ENCODE measurements around the gene BAZ1B.
"Not testable (repeated sequence)": the region's sequence is repeated elsewhere in the genome, so short reads cannot be mapped to it uniquely, and the experiment has no call there.

The BAZ1B gene

GRCh38 chr7:73420016-73420415 lies 102.1 kb downstream of the BAZ1B start:
- H2AFZ ChIP-seq (ENCODE audit: low read depth, low read length); H3K9me3 ChIP-seq (ENCODE audit: low read length); H3K4me3 ChIP-seq (ENCODE audit: low read length); H3K36me3 ChIP-seq (ENCODE audit: insufficient read depth, low read length); H3K27me3 ChIP-seq (ENCODE audit: insufficient read depth, low read length): not testable (repeated sequence)
- H3K4me1 ChIP-seq (ENCODE audit: insufficient read depth, low read length): peaks cover 15% of the 10 kb centered on the region

GRCh38 chr7:73418113-73418703 lies 103.9 kb downstream of the BAZ1B start:
- Histone ChIP-seq H3K36me3 (ENCODE audit: insufficient read depth, low read length) (no peaks in the 10 kb centered on the region), H3K4me1 (ENCODE audit: insufficient read depth, low read length) (peaks cover 6% of the 10 kb centered on the region), H2AFZ (ENCODE audit: low read depth, low read length) (no peak overlapping the region), H3K9me3 (ENCODE audit: low read length) (no peaks in the 10 kb centered on the region), H3K27me3 (ENCODE audit: insufficient read depth, low read length) (no peaks in the 10 kb centered on the region), H3K4me3 (ENCODE audit: low read length) (no peak overlapping the region)

- not testable (repeated sequence) for H3K36me3 ChIP-seq (ENCODE audit: insufficient read depth, low read length); H3K4me3 ChIP-seq (ENCODE audit: low read length); H3K9me3 ChIP-seq (ENCODE audit: low read length); H2AFZ ChIP-seq (ENCODE audit: low read depth, low read length); H3K4me1 ChIP-seq (ENCODE audit: insufficient read depth, low read length); H3K27me3 ChIP-seq (ENCODE audit: insufficient read depth, low read length)
Measured at GRCh38 chr7:73410541-73411131, 111.5 kb downstream of the BAZ1B start.

GRCh38 chr7:73404860-73405259 lies 117.2 kb downstream of the BAZ1B start:
- H3K27me3 ChIP-seq (ENCODE audit: insufficient read depth, low read length); H3K9me3 ChIP-seq (ENCODE audit: low read length); H2AFZ ChIP-seq (ENCODE audit: low read depth, low read length); H3K36me3 ChIP-seq (ENCODE audit: insufficient read depth, low read length); H3K4me3 ChIP-seq (ENCODE audit: low read length); H3K4me1 ChIP-seq (ENCODE audit: insufficient read depth, low read length): not testable (repeated sequence)

- H3K4me3 ChIP-seq (ENCODE audit: low read length); H3K36me3 ChIP-seq (ENCODE audit: insufficient read depth, low read length); H3K9me3 ChIP-seq (ENCODE audit: low read length); H2AFZ ChIP-seq (ENCODE audit: low read depth, low read length); H3K27me3 ChIP-seq (ENCODE audit: insufficient read depth, low read length): not testable (repeated sequence)
- peaks cover 12% of the 10 kb centered on the region for H3K4me1 ChIP-seq (ENCODE audit: insufficient read depth, low read length)
Measured at GRCh38 chr7:73399185-73400050, 122.7 kb downstream of the BAZ1B start.

GRCh38 chr7:73397521-73398281 lies 124.4 kb downstream of the BAZ1B start:
- Histone ChIP-seq H3K9me3 (ENCODE audit: low read length) (no peaks in the 10 kb centered on the region), H3K4me3 (ENCODE audit: low read length) (peak overlapping the region; percentile 44), H3K27me3 (ENCODE audit: insufficient read depth, low read length) (no peaks in the 10 kb centered on the region), H3K36me3 (ENCODE audit: insufficient read depth, low read length) (no peaks in the 10 kb centered on the region), H3K4me1 (ENCODE audit: insufficient read depth, low read length) (peaks cover 12% of the 10 kb centered on the region), H2AFZ (ENCODE audit: low read depth, low read length) (peak overlapping the region; percentile 7)

- no peak overlapping the region for H2AFZ ChIP-seq (ENCODE audit: low read depth, low read length)
- peaks cover 2% of the 10 kb centered on the region for H3K9me3 ChIP-seq (ENCODE audit: low read length)
- H3K4me1 ChIP-seq (ENCODE audit: insufficient read depth, low read length): peaks cover 8% of the 10 kb centered on the region
- no peaks in the 10 kb centered on the region for H3K36me3 ChIP-seq (ENCODE audit: insufficient read depth, low read length)
- no peaks in the 10 kb centered on the region for H3K27me3 ChIP-seq (ENCODE audit: insufficient read depth, low read length)
- H3K4me3 ChIP-seq (ENCODE audit: low read length): no peak overlapping the region
Measured at GRCh38 chr7:73395538-73396503, 126.3 kb downstream of the BAZ1B start.

GRCh38 chr7:73394422-73394821 lies 127.7 kb downstream of the BAZ1B start:
- H3K4me1 ChIP-seq (ENCODE audit: insufficient read depth, low read length): peaks cover 8% of the 10 kb centered on the region
- no peaks in the 10 kb centered on the region for H3K27me3 ChIP-seq (ENCODE audit: insufficient read depth, low read length)
- peaks cover 2% of the 10 kb centered on the region for H3K9me3 ChIP-seq (ENCODE audit: low read length)
- H3K4me3 ChIP-seq (ENCODE audit: low read length): no peak overlapping the region
- H3K36me3 ChIP-seq (ENCODE audit: insufficient read depth, low read length): no peaks in the 10 kb centered on the region
- H2AFZ ChIP-seq (ENCODE audit: low read depth, low read length): no peak overlapping the region

- no peak overlapping the region for H2AFZ ChIP-seq (ENCODE audit: low read depth, low read length)
- H3K27me3 ChIP-seq (ENCODE audit: insufficient read depth, low read length): no peaks in the 10 kb centered on the region
- H3K9me3 ChIP-seq (ENCODE audit: low read length): peaks cover 5% of the 10 kb centered on the region
- H3K4me1 ChIP-seq (ENCODE audit: insufficient read depth, low read length): no peaks in the 10 kb centered on the region
- no peaks in the 10 kb centered on the region for H3K36me3 ChIP-seq (ENCODE audit: insufficient read depth, low read length)
- H3K4me3 ChIP-seq (ENCODE audit: low read length): no peak overlapping the region
Measured at GRCh38 chr7:73391396-73391795, 130.7 kb downstream of the BAZ1B start.

Data from neuron (in vitro differentiated cells).